ENCODE data around the gene MARK1. TPM values are rescaled to one million over a fixed set of nuclear protein-coding genes. Genes with fewer than 3 reads are reported as not detected.

Gene MARK1
- total and polyA plus RNA-seq, 2 of the 13 experiments (the other 11 are each of a cell fraction or from before 2014, with no cell fraction given), result not detected

GRCh38 chr1:220690140-220691052 is 162.5 kb downstream of the MARK1 start, which contains the start of gene C1orf115 (continued):
- TF ChIP-seq, protein P1, sequence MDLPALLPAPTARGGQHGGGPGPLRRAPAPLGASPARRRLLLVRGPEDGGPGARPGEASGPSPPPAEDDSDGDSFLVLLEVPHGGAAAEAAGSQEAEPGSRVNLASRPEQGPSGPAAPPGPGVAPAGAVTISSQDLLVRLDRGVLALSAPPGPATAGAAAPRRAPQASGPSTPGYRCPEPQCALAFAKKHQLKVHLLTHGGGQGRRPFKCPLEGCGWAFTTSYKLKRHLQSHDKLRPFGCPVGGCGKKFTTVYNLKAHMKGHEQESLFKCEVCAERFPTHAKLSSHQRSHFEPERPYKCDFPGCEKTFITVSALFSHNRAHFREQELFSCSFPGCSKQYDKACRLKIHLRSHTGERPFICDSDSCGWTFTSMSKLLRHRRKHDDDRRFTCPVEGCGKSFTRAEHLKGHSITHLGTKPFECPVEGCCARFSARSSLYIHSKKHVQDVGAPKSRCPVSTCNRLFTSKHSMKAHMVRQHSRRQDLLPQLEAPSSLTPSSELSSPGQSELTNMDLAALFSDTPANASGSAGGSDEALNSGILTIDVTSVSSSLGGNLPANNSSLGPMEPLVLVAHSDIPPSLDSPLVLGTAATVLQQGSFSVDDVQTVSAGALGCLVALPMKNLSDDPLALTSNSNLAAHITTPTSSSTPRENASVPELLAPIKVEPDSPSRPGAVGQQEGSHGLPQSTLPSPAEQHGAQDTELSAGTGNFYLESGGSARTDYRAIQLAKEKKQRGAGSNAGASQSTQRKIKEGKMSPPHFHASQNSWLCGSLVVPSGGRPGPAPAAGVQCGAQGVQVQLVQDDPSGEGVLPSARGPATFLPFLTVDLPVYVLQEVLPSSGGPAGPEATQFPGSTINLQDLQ (CRISPR knock-in tag; IDR thresholded peaks at IDR 0.05), result peak; percentile 87
- TF ChIP-seq ZNF883 (CRISPR knock-in tag; IDR thresholded peaks at IDR 0.05; ENCODE audit: not compliant biosample characterization), result peak; percentile 84
- no peak for TF ChIP-seq ZNF773 (CRISPR knock-in tag; IDR thresholded peaks at IDR 0.05; ENCODE audit: borderline replicate concordance)
- TF ChIP-seq ZNF615 (CRISPR knock-in tag; IDR thresholded peaks at IDR 0.05; ENCODE audit: borderline replicate concordance), result no peak
- 0 out of 2 replicates have a peak, but pooled peaks have one; percentile 25 for TF ChIP-seq ZNF276 (CRISPR knock-in tag; IDR thresholded peaks at IDR 0.05; ENCODE audit: low read depth)
- no peak for TF ChIP-seq MZF1 (CRISPR knock-in tag; IDR thresholded peaks at IDR 0.05; ENCODE audit: borderline replicate concordance)
- no peak for TF ChIP-seq ZNF264 (CRISPR knock-in tag; IDR thresholded peaks at IDR 0.05)
- TF ChIP-seq, protein P2, sequence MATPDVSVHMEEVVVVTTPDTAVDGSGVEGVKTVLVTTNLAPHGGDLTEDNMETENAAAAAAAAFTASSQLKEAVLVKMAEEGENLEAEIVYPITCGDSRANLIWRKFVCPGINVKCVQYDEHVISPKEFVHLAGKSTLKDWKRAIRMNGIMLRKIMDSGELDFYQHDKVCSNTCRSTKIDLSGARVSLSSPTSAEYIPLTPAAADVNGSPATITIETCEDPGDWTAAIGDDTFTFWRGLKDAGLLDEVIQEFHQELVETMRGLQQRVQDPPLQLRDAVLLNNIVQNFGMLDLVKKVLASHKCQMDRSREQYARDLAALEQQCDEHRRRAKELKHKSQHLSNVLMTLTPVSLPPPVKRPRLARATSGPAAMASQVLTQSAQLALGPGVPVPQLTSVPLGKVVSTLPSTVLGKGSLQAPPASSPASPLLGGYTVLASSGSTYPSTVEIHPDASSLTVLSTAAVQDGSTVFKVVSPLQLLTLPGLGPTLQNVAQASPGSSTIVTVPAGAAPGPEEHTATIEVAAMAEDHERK (CRISPR knock-in tag; IDR thresholded peaks at IDR 0.05; ENCODE audit: low read depth), result no peak
- no peak for TF ChIP-seq ZFP37 (CRISPR knock-in tag; IDR thresholded peaks at IDR 0.05; ENCODE audit: borderline replicate concordance)
- TF ChIP-seq, protein P3, sequence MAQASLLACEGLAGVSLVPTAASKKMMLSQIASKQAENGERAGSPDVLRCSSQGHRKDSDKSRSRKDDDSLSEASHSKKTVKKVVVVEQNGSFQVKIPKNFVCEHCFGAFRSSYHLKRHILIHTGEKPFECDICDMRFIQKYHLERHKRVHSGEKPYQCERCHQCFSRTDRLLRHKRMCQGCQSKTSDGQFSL (CRISPR knock-in tag; IDR thresholded peaks at IDR 0.05), result peak; percentile 100
- no peak for TF ChIP-seq MAFK (conservative IDR thresholded peaks at IDR 0.05 in 1 of 2, IDR thresholded peaks at IDR 0.05 in 1 of 2; ENCODE audit: low read length in 2 of 2)
- TF ChIP-seq JUN (CRISPR knock-in tag; IDR thresholded peaks at IDR 0.05), result no peak
- TF ChIP-seq ZNF816 (CRISPR knock-in tag; IDR thresholded peaks at IDR 0.05; ENCODE audit: borderline replicate concordance), result no peak
- no peak for TF ChIP-seq ZNF282 (IDR thresholded peaks at IDR 0.05; ENCODE audit: partially characterized antibody)
- TF ChIP-seq, protein P4, sequence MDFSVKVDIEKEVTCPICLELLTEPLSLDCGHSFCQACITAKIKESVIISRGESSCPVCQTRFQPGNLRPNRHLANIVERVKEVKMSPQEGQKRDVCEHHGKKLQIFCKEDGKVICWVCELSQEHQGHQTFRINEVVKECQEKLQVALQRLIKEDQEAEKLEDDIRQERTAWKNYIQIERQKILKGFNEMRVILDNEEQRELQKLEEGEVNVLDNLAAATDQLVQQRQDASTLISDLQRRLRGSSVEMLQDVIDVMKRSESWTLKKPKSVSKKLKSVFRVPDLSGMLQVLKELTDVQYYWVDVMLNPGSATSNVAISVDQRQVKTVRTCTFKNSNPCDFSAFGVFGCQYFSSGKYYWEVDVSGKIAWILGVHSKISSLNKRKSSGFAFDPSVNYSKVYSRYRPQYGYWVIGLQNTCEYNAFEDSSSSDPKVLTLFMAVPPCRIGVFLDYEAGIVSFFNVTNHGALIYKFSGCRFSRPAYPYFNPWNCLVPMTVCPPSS (IDR thresholded peaks at IDR 0.05), result no peak
- no peak for TF ChIP-seq ZNF207 (IDR thresholded peaks at IDR 0.05; ENCODE audit: borderline replicate concordance)
- TF ChIP-seq TRAFD1 (CRISPR knock-in tag; IDR thresholded peaks at IDR 0.05; ENCODE audit: borderline replicate concordance), result peak; percentile 21; the same call in 1 of the 2 replicates
- no peak for TF ChIP-seq SP140L (CRISPR knock-in tag; IDR thresholded peaks at IDR 0.05; ENCODE audit: borderline replicate concordance)
